GM18508 (cell line): ENCODE measurements around the gene DAB2IP.

Experiments
- ATAC-seq: cut with Tn5 transposase; IDR thresholded peaks from one replicate; pipeline ENCODE4 v1.9.1; 2021; ENCODE audit warnings: moderate number of reproducible peaks; ENCODE audit not compliant: insufficient read depth, unreplicated experiment

The DAB2IP gene

GRCh38 chr9:121809356-121810050, 158.1 kb downstream of the DAB2IP start:
- ATAC-seq, result no peak

DNA sequence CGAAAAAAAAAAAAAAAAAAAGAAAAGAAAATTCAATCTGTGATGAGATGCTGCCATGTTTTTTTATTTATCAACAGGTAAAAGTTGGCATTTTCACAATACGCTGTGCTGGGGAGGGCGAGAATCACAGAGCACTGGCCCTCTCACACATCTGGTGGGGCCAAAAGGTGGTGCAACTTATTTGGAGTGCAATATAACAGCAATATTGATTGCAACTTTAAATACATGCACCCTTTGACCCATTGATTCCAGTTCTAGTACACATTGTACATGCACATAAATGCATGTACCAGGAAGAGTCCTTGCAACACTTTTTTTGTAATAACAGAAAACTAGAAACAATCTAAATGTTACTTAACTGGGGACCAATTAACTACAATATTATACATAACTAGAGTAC, 159.1 kb downstream of the DAB2IP start:
- ATAC-seq, result no peak

GRCh38 chr9:121811140-121811539, 159.7 kb downstream of the DAB2IP start:
- no peak for ATAC-seq

DNA sequence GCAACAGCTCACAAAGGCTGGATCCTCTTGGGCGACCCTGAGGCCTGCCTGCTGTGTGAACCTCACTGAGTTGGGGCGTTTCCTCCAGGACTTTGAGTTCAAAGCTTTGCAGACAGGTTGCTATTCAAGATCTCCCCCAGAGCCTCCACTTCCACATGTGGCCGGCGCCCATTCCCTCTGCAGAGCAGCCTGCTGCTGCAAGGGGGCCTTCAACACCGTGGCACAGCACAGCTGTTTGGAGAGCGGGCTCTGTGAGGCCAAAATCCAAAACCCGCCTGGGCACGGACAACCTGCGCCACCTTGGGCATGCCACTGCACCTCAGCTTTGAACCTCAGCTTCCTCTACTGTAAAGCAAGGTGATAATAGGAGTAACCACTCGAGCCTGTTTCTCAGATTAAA, 160.3 kb downstream of the DAB2IP start:
- no peak for ATAC-seq

- no peak for ATAC-seq
Observed at GRCh38 chr9:121812159-121812735, 160.8 kb downstream of the DAB2IP start.

- ATAC-seq, result no peak
Observed at GRCh38 chr9:121813519-121814210, 162.2 kb downstream of the DAB2IP start.

- ATAC-seq, result no peak
Observed at GRCh38 chr9:121814594-121814993, 163.2 kb downstream of the DAB2IP start.

- ATAC-seq, result no peak
Observed at GRCh38 chr9:121815084-121815483, 163.7 kb downstream of the DAB2IP start.

GRCh38 chr9:121815546-121816448, 164.4 kb downstream of the DAB2IP start:
- no peak for ATAC-seq

- no peak for ATAC-seq
Observed at GRCh38 chr9:121816449-121816817, 165.0 kb downstream of the DAB2IP start.

DNA sequence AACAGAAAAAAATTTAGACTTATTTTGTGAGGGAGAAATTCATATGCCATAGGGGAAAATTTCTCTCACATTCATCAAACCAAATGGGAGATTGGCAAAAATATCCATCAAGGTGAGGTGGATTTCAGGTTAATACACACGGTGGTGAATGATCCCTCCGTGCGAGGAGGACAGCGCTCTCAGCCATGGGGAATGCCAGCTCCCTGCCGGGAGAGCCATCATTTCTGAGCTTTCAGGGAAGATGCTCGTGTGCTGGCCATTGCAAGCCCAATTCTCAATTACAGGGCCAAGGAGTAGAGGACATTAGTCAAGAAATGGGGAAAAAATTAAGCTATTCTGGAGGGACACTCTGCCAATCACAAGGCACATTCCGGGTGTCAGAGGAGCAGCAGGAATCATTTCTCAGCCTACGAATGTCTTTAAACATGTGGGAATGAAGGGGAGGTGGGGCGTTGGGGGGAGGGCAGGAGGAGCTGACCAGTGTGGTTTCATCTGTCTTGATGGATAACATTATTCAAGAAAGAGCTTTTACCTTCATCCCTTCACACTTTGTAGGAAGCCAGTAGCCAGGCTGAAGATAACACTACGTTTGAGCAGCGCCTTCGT, 165.5 kb downstream of the DAB2IP start:
- ATAC-seq, result no peak

- ATAC-seq, result no peak
Observed at GRCh38 chr9:121817476-121817875, 166.0 kb downstream of the DAB2IP start.

GRCh38 chr9:121818016-121818661, 166.7 kb downstream of the DAB2IP start:
- ATAC-seq, result no peak

GRCh38 chr9:121818841-121819427, 167.5 kb downstream of the DAB2IP start:
- no peak for ATAC-seq

- no peak for ATAC-seq
Observed at GRCh38 chr9:121819428-121820231, 168.2 kb downstream of the DAB2IP start.

DNA sequence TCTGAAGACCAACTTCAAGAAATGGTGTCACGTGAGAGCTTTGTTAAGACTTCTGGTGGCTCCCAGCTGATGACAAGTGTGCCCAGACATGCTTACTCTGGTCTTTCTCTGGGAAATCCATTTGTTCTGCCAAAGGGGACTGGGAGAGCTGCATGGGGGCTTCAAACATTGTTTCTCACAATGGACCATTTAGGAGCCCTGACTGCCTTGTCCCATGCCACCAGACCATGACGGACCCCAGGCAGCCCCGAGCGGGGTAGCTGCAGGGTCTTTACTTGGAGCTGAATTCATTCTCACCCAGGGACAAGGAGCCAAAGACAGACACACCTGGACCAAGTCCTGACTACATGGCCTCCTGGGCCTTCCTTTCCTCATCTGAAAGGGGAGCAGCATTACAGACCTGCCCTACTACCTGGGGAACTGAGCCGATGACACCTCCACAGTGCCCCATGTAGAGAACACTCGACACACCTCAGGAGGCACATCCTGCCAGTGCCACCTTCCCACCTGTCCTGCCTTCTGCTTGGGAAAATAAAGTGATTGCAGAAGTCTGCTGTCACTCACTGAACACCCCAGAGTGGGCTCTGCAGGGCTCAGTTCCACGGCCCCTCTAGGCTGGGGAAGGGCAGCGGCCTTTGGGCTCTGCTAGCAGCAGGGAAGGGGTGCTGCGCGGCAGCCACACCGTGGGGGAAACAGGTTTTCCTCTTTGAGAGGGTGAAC, 169.0 kb downstream of the DAB2IP start:
- no peak for ATAC-seq

- no peak for ATAC-seq
Observed at GRCh38 chr9:121821326-121821725, 169.9 kb downstream of the DAB2IP start.
